H1 (cell line): ENCODE measurements around the gene NCOA1. TPM values are rescaled to one million over a fixed set of nuclear protein-coding genes. Genes with fewer than 3 reads are reported as not detected.

Experiments
- CTCF ChIA-PET: fragments of 300-600 bp; sonication (Branson Sonifier 250); formaldehyde crosslinking; loops from one replicate; lab custom pipeline; 2021; ENCODE audit not compliant: partially characterized antibody; lab: Charles Lee
- POLR2A ChIA-PET: fragments of 300-600 bp; sonication (Branson Sonifier 250); formaldehyde crosslinking; loops from one replicate; lab custom pipeline; 2021; ENCODE audit warnings: inconsistent platforms; ENCODE audit not compliant: partially characterized antibody; lab: Charles Lee
- DNase-seq, 2 experiments: peaks; one replicate each; pipeline versions ENCODE4 v3.0.0 to v3.0.0-alpha.2; 2010 to 2022; ENCODE audit warnings: low spot score in 2 of 2, low read depth in 1 of 2, mixed read lengths in 1 of 2
- FAIRE-seq: peaks from 2 replicates; lab custom pipeline; 2011; peaks lifted over from hg19 to GRCh38; lab: Jason Lieb, UNC
- H2AFZ ChIP-seq: 2 replicates; pipeline ENCODE4 v1.8.1; 2012; ENCODE audit warnings: low read length, inconsistent platforms
- H2AK5ac ChIP-seq: 2 replicates; pipeline ENCODE4 v1.6.1; 2013; ENCODE audit warnings: low read depth, low read length
- H2BK120ac ChIP-seq: replicated peaks from 2 replicates; pipeline ENCODE3; 2013; ENCODE audit warnings: low read depth, low read length, inconsistent platforms
- H2BK12ac ChIP-seq: 2 replicates; pipeline ENCODE4 v1.6.1; 2013; ENCODE audit warnings: low read depth, low read length
- H2BK15ac ChIP-seq: 2 replicates; pipeline ENCODE4 v1.6.1; 2013; ENCODE audit warnings: low read length
- H2BK20ac ChIP-seq: 2 replicates; pipeline ENCODE4 v1.6.1; 2013; ENCODE audit warnings: low read length
- H2BK5ac ChIP-seq: 2 replicates; pipeline ENCODE4 v1.6.1; 2013; ENCODE audit warnings: low read depth, low read length
- H3K14ac ChIP-seq: 2 replicates; pipeline ENCODE4 v1.6.1; 2013; ENCODE audit warnings: inconsistent platforms; ENCODE audit not compliant: insufficient read length
- H3K18ac ChIP-seq: 2 replicates; pipeline ENCODE4 v1.6.1; 2013; ENCODE audit warnings: low read length; ENCODE audit errors: extremely low read depth
- H3K23ac ChIP-seq: 2 replicates; pipeline ENCODE4 v1.6.1; 2013; ENCODE audit warnings: inconsistent platforms; ENCODE audit not compliant: insufficient read length
- H3K23me2 ChIP-seq: 2 replicates; pipeline ENCODE4 v1.6.1; 2013; ENCODE audit warnings: low read depth, low read length
- H3K27ac ChIP-seq: 2 replicates; pipeline ENCODE4 v1.6.1; 2011; ENCODE audit warnings: low read depth, low read length, inconsistent platforms
- H3K27me3 ChIP-seq, 4 experiments: replicated peaks in 1 of 4; 1 replicate in 1 of 4; 2 replicates in 3 of 4; pipeline versions ENCODE4 v1.6.1 to v1.8.1; 2011 to 2013; ENCODE audit warnings: low read length in 3 of 4, mild to moderate bottlenecking in 3 of 4, inconsistent platforms in 2 of 4, mixed read lengths in 2 of 4, moderate library complexity in 1 of 4; ENCODE audit not compliant: control insufficient read depth in 3 of 4, insufficient read depth in 3 of 4; ENCODE audit errors: extremely low read depth in 1 of 4
- H3K36me3 ChIP-seq, 4 experiments: 2 replicates each; pipeline versions ENCODE4 v1.6.1 to v1.8.1; 2011 to 2013; ENCODE audit warnings: mild to moderate bottlenecking in 4 of 4, low read length in 3 of 4, moderate library complexity in 2 of 4, control low read depth in 1 of 4, inconsistent platforms in 1 of 4; ENCODE audit not compliant: insufficient read depth in 4 of 4, control insufficient read depth in 2 of 4
- H3K4ac ChIP-seq: replicated peaks from 2 replicates; pipeline ENCODE3; 2013; ENCODE audit warnings: low read length, low read depth, mixed read lengths, inconsistent platforms; ENCODE audit not compliant: insufficient read length
- H3K4me1 ChIP-seq, 4 experiments: replicated peaks in 1 of 4; 1 replicate in 1 of 4; 2 replicates in 3 of 4; pipeline versions ENCODE4 v1.6.1 to v1.8.1; 2011 to 2013; ENCODE audit warnings: low read length in 3 of 4, inconsistent platforms in 2 of 4, mixed read lengths in 1 of 4; ENCODE audit not compliant: insufficient read depth in 4 of 4, control insufficient read depth in 3 of 4
- H3K4me2 ChIP-seq, 2 experiments: 2 replicates each; pipeline versions ENCODE4 v1.6.1 to v1.8.1; 2011 to 2013; ENCODE audit warnings: low read depth in 2 of 2, low read length in 2 of 2, control low read depth in 1 of 2, inconsistent platforms in 1 of 2, mild to moderate bottlenecking in 1 of 2; ENCODE audit not compliant: insufficient read depth in 1 of 2
- H3K4me3 ChIP-seq, 4 experiments: fragments of 200-600, 300-600 bp in 1 of 4; sonication (generic), shearing (Covaris generic), sonication (Bioruptor Twin) in 1 of 4; 2 replicates each; pipeline versions ENCODE4 v1.5.1 to v1.8.1; 2011 to 2016; ENCODE audit warnings: low read length in 4 of 4, low read depth in 3 of 4, control low read depth in 2 of 4, inconsistent platforms in 2 of 4, mild to moderate bottlenecking in 2 of 4, mixed read lengths in 1 of 4, moderate library complexity in 1 of 4; ENCODE audit not compliant: insufficient read depth in 2 of 4; ENCODE audit errors: extremely low read depth in 1 of 4
- H3K56ac ChIP-seq: replicated peaks from 2 replicates; pipeline ENCODE3; 2013; ENCODE audit warnings: low read depth, mild to moderate bottlenecking, mixed read lengths, low read length, inconsistent platforms; ENCODE audit not compliant: insufficient read length
- H3K79me1 ChIP-seq: 2 replicates; pipeline ENCODE4 v1.6.1; 2013; ENCODE audit warnings: low read depth, low read length, control low read depth
- H3K79me2 ChIP-seq, 2 experiments: 2 replicates each; pipeline versions ENCODE4 v1.6.1 to v1.8.1; 2012 to 2013; ENCODE audit warnings: low read length in 2 of 2, mild to moderate bottlenecking in 2 of 2, inconsistent platforms in 1 of 2; ENCODE audit not compliant: insufficient read depth in 2 of 2, control insufficient read depth in 1 of 2
- H3K9ac ChIP-seq, 4 experiments: replicated peaks in 1 of 4; 1 replicate in 1 of 4; 2 replicates in 3 of 4; pipeline versions ENCODE4 v1.6.1 to v1.8.1; 2011 to 2013; ENCODE audit warnings: low read depth in 3 of 4, low read length in 3 of 4, control low read depth in 2 of 4, mild to moderate bottlenecking in 2 of 4, moderate library complexity in 2 of 4, inconsistent platforms in 1 of 4; ENCODE audit errors: extremely low read depth in 1 of 4
- H3K9me3 ChIP-seq, 2 experiments: 2 replicates each; pipeline versions ENCODE4 v1.6.1 to v1.8.1; 2012 to 2013; ENCODE audit warnings: mild to moderate bottlenecking in 2 of 2, moderate library complexity in 2 of 2, control low read depth in 1 of 2, inconsistent platforms in 1 of 2, low read depth in 1 of 2, low read length in 1 of 2, mixed read lengths in 1 of 2; ENCODE audit not compliant: insufficient read depth in 2 of 2
- H4K20me1 ChIP-seq, 2 experiments: replicated peaks in 1 of 2; 2 replicates each; pipeline versions ENCODE3 to v1.8.1; 2011 to 2013; ENCODE audit warnings: inconsistent platforms in 2 of 2, low read length in 2 of 2, mild to moderate bottlenecking in 1 of 2; ENCODE audit not compliant: insufficient read depth in 2 of 2, control insufficient read depth in 1 of 2
- H4K5ac ChIP-seq: 2 replicates; pipeline ENCODE4 v1.6.1; 2013; ENCODE audit warnings: low read length, low read depth, mixed read lengths, inconsistent platforms; ENCODE audit not compliant: insufficient read length
- H4K8ac ChIP-seq: 2 replicates; pipeline ENCODE4 v1.8.0; 2013; ENCODE audit warnings: mild to moderate bottlenecking, moderate library complexity, low read length, inconsistent platforms; ENCODE audit not compliant: insufficient read depth; ENCODE audit errors: extremely low read depth
- H4K91ac ChIP-seq: replicated peaks from 2 replicates; pipeline ENCODE3; 2013; ENCODE audit warnings: low read length, mixed read lengths, inconsistent platforms; ENCODE audit not compliant: insufficient read length
- CHD2 ChIP-seq: IDR thresholded peaks from 2 replicates; pipeline ENCODE4 v1.6.1; 2012; ENCODE audit warnings: low read length, improper control_type of control experiment
- CTCF ChIP-seq, 3 experiments: IDR thresholded peaks; 1 replicate in 2 of 3; 2 replicates in 1 of 3; pipeline versions ENCODE4 v1.5.1 to v1.6.1; 2011; ENCODE audit warnings: low read length in 3 of 3, mild to moderate bottlenecking in 3 of 3, inconsistent platforms in 2 of 3, low read depth in 1 of 3, moderate library complexity in 1 of 3; ENCODE audit not compliant: insufficient read depth in 1 of 3; ENCODE audit errors: control extremely low read depth in 1 of 3
- EGR1 ChIP-seq: IDR thresholded peaks from 2 replicates; pipeline ENCODE4 v1.6.1; 2011; ENCODE audit warnings: low read depth, low read length, borderline replicate concordance
- EP300 ChIP-seq, 2 experiments: IDR thresholded peaks; 1 replicate in 1 of 2; 2 replicates in 1 of 2; pipeline ENCODE4 v1.6.1; 2011 to 2012; ENCODE audit warnings: low read depth in 2 of 2, low read length in 2 of 2, mild to moderate bottlenecking in 2 of 2, borderline replicate concordance in 1 of 2, inconsistent platforms in 1 of 2, moderate library complexity in 1 of 2
- HDAC6 ChIP-seq: IDR thresholded peaks from one replicate; pipeline ENCODE4 v1.7.1; 2012; ENCODE audit warnings: low read depth, mild to moderate bottlenecking, inconsistent platforms, low read length, moderate library complexity
- RBBP5 ChIP-seq: IDR thresholded peaks from 2 replicates; pipeline ENCODE4 v1.7.1; 2012; ENCODE audit warnings: low read depth, mild to moderate bottlenecking, inconsistent platforms, low read length, moderate library complexity, borderline replicate concordance
- RFX5 ChIP-seq: IDR thresholded peaks from 2 replicates; pipeline ENCODE4 v1.6.1; 2011; ENCODE audit warnings: low read depth, low read length, improper control_type of control experiment, borderline replicate concordance
- SIRT6 ChIP-seq: IDR thresholded peaks from one replicate; pipeline ENCODE4 v1.7.1; 2012; ENCODE audit warnings: low read length, inconsistent platforms
- TAF1 ChIP-seq: IDR thresholded peaks from 2 replicates; pipeline ENCODE4 v1.6.1; 2011; ENCODE audit warnings: mild to moderate bottlenecking, low read depth, low read length
- WGBS, 2 experiments: shearing (Covaris generic) in 1 of 2; methylation state at CpG; one replicate each; pipeline versions ENCODE4 v1.1.6 to v1.1.7; 2013 to 2015; ENCODE audit warnings: low lambda C conversion rate in 2 of 2, mixed read lengths in 2 of 2, inconsistent platforms in 1 of 2, low coverage in 1 of 2, missing lambda C conversion rate in 1 of 2; ENCODE audit not compliant: insufficient replicate concordance in 2 of 2, insufficient coverage in 1 of 2, insufficient read length in 1 of 2; ENCODE audit errors: extremely low coverage in 1 of 2, missing lambda C conversion rate in 1 of 2; 5-methylcytosine and 5-hydroxymethylcytosine counted together
- polyA plus RNA-seq, 7 experiments: library from polyadenylated mRNA; depleted of rRNA in 3 of 7; stranded (reverse) in 5 of 7; unstranded in 2 of 7; fragments of >200 nt in 5 of 7; fragments of 200-250 nt in 2 of 7; gene quantifications; 1 replicate in 5 of 7; 2 replicates in 1 of 7; 4 replicates in 1 of 7; pipeline versions ENCODE4 v1.2.1 to v1.2.3, GENCODE V29; 2011 to 2013; ENCODE audit warnings: missing spikeins in 2 of 7, mixed read lengths in 2 of 7
- total RNA-seq: library from RNA; stranded (reverse); fragmentation: NEBNext Ultra II Directional; extraction: Animal tissue kit (Norgen Biotek cat#: 25700); gene quantifications from 2 replicates; pipeline ENCODE4 v1.2.1, GENCODE V29; 2021

NCOA1 gene
- total and polyA plus RNA-seq, 2 of the 8 experiments (the other 6 are each of a cell fraction or from before 2014, with no cell fraction given) = 12.8 to 17.9 TPM

DNA sequence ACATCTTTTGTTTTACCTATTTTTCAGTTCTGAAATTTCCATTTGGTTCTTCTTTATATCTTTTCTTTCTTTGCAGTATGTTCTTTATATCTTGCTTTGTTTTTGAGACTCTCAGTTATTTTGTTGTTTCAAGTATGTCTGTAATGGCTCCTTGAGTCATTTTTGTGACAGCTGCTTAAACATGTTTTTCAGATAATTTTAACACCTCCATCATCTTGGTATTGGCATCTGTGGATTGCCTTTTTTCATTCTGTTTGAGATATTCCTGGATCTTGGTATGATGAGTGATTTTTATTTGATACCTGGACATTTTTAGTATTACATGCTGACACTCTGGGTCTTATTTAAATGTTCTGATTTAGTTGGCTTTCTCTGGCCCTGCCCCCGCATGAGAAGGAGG is 89.5 kb downstream of the NCOA1 start:
- Histone ChIP-seq H2BK120ac (no peak overlapping the region), H3K79me1 (no peaks in the 10 kb centered on the region), H4K5ac (no peak overlapping the region), H3K56ac (no peak overlapping the region), H3K23me2 (no peaks in the 10 kb centered on the region; the same call in 1 of the 2 replicates), H3K4ac (no peak overlapping the region), H3K4me2 (no peak overlapping the region), H2BK12ac (no peak overlapping the region), H3K9me3 (no peaks in the 10 kb centered on the region), H3K36me3 (no peaks in the 10 kb centered on the region), H2AFZ (no peak overlapping the region), H2BK5ac (no peak overlapping the region; the same call in 1 of the 2 replicates), H4K20me1 (no peaks in the 10 kb centered on the region), H3K4me1 (peaks cover 0 to 8% (median 0%) of the 10 kb centered on the region in 4 experiments; a peak in 2 of 7 replicates), H3K4me3 (no peak overlapping the region), H3K9ac (no peak overlapping the region), H3K23ac (no peak overlapping the region), H3K14ac (no peak overlapping the region), H4K91ac (no peak overlapping the region), H4K8ac (no peak overlapping the region), H3K27me3 (no peaks in the 10 kb centered on the region), H3K27ac (no peak overlapping the region), H3K79me2 (peaks cover 0 to 2% of the 10 kb centered on the region in 2 experiments; a peak in 1 of 4 replicates), H2BK20ac (no peak overlapping the region), H2AK5ac (no peak overlapping the region; the same call in 1 of the 2 replicates), H2BK15ac (no peak overlapping the region), H3K18ac (no peak overlapping the region)
- no peak for DNase-seq
- ChIA-PET CTCF (interaction anchor here (1.6 kb wide), 1 partner anchor 14 kb away, joined by 3 read pairs; no protein-coding TSS in a partner anchor), POLR2A (no interaction called here)
- TF ChIP-seq RBBP5 = no peak
- TF ChIP-seq RFX5 = no peak
- no peak for TF ChIP-seq HDAC6
- no peak for TF ChIP-seq EP300 (IDR thresholded peaks at IDR 0.05; ENCODE audit: borderline replicate concordance in 1 of 2, low read depth in 2 of 2, low read length in 2 of 2)
- TF ChIP-seq TAF1 = no peak
- no peak for TF ChIP-seq EGR1
- TF ChIP-seq CHD2 = no peak
- no peak for TF ChIP-seq SIRT6
- no peak for TF ChIP-seq CTCF (IDR thresholded peaks at IDR 0.05; ENCODE audit: control extremely low read depth in 1 of 3, insufficient read depth in 1 of 3, low read depth in 1 of 3, low read length in 3 of 3)
- 94% methylated on average over 1 of the region's 1 CpG; no CpG with 5 or more reads in 1 of the 2 experiments for WGBS, 2 experiments
- FAIRE-seq = no peak
